ENCODE measurements around the gene SPEM3. TPM values are rescaled to one million over a fixed set of nuclear protein-coding genes. Genes with fewer than 3 reads are reported as not detected.

Gene SPEM3
- total and polyA plus RNA-seq, 2 of the 13 experiments (the other 11 are each of a cell fraction or from before 2014, with no cell fraction given): not detected

- no peak for TF ChIP-seq ELK4 (CRISPR knock-in tag; IDR thresholded peaks at IDR 0.05; ENCODE audit: borderline replicate concordance)
- TF ChIP-seq NR2C2 (CRISPR knock-in tag; IDR thresholded peaks at IDR 0.05; ENCODE audit: borderline replicate concordance): peak; percentile 16; the same call in 1 of the 2 replicates
- no peak for TF ChIP-seq ZNF660 (CRISPR knock-in tag; IDR thresholded peaks at IDR 0.05; ENCODE audit: borderline replicate concordance, low read depth)
- 0 out of 2 replicates have a peak, but pooled peaks have one; percentile 30 for TF ChIP-seq FOXJ3 (CRISPR knock-in tag; IDR thresholded peaks at IDR 0.05; ENCODE audit: borderline replicate concordance)
- no peak for TF ChIP-seq ZBTB8A (CRISPR knock-in tag; IDR thresholded peaks at IDR 0.05; ENCODE audit: borderline replicate concordance, low read depth)
- TF ChIP-seq PRDM4 (CRISPR knock-in tag; IDR thresholded peaks at IDR 0.05; ENCODE audit: borderline replicate concordance): no peak
- peak; percentile 48; the same call in 1 of the 2 replicates for TF ChIP-seq SMYD3 (CRISPR knock-in tag; IDR thresholded peaks at IDR 0.05)
- no peak for TF ChIP-seq USF2 (IDR thresholded peaks at IDR 0.05; ENCODE audit: low read depth, low read length)
- no peak; the same call in 1 of the 2 replicates for TF ChIP-seq USF2 (CRISPR knock-in tag; IDR thresholded peaks at IDR 0.05; ENCODE audit: borderline replicate concordance)
- TF ChIP-seq SRY (CRISPR knock-in tag; IDR thresholded peaks at IDR 0.05): no peak
- no peak for TF ChIP-seq MLLT10 (CRISPR knock-in tag; IDR thresholded peaks at IDR 0.05)
- no peak for TF ChIP-seq MTA1 (CRISPR knock-in tag; IDR thresholded peaks at IDR 0.05; ENCODE audit: borderline replicate concordance)
- peak; percentile 88 for TF ChIP-seq DR1 (CRISPR knock-in tag; IDR thresholded peaks at IDR 0.05)
- 0 out of 2 replicates have a peak, but pooled peaks have one; percentile 18 for TF ChIP-seq ZGPAT (CRISPR knock-in tag; IDR thresholded peaks at IDR 0.05)
- no peak for TF ChIP-seq MNT (IDR thresholded peaks at IDR 0.05)
- no peak for TF ChIP-seq RFX5 (IDR thresholded peaks at IDR 0.05; ENCODE audit: low read depth, low read length)
- no peak for TF ChIP-seq GRHL1 (CRISPR knock-in tag; conservative IDR thresholded peaks at IDR 0.05)
These were observed 24.5 kb upstream of the SPEM3 start, which contains the start of gene TMEM256 (continued) for GRCh38 chr17:7403977-7404736.

Measured in HepG2 (cell line).